GM21367 (cell line): ENCODE results near the gene SLC51B.
"Not testable (repeated sequence)": the region's sequence is repeated elsewhere in the genome, so short reads cannot be mapped to it uniquely, and the experiment has no call there.

Experiments
- ATAC-seq: cut with Tn5 transposase; IDR thresholded peaks from one replicate; pipeline ENCODE4 v1.9.1; 2021; ENCODE audit not compliant: unreplicated experiment

SLC51B gene

DNA sequence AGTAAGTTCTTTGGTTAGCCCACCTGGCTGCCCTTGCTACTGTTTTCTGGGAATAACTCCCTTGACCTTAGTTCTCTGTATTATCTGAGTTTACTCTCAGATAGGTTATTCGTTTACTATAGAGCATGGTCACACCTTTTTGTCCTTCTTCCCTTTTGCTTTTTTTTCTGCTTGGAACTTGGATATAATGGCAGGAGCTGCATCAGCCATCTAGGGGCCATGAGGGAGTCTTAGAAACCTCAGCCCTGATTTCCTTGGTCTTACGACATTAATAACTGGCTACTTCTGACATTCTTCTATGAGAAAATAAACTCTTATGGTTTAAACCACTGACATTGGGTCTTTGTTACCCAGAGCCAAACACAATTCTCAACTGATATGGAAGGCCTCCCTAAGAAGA, 3.4 kb upstream of the SLC51B start:
- no peak for ATAC-seq

DNA sequence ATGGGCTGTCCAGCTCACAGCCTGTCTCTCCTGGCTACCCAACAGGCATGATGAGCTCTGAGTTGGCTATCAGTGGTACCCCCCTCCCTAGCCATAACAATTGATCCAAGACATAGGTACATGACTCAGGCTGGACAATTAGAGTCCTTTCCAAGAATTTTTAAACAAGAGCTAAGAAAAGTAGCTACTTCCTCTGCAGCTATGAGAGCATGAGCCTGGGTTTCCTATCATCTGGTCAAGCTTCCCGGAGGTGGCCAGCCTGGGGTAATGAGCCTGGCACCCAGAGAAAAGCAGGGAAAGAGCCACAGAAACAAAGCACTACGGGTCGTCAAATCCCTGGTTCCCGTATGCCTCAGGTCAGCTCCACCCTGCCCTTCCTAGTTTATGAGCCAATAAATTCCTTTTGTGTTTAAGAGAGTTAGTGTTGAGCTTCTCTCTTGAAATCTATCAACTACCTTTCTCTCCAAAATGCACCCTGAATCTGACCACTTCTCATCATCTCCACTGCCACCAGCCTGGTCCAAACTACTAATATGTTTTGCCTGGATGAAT, 2.3 kb upstream of the SLC51B start:
- no peak for ATAC-seq

GRCh38 chr15:65044218-65044617, 969 bp upstream of the SLC51B start:
- ATAC-seq: not testable (repeated sequence)

GRCh38 chr15:65048241-65048640, 3.1 kb downstream of the SLC51B start:
- ATAC-seq: no peak

DNA sequence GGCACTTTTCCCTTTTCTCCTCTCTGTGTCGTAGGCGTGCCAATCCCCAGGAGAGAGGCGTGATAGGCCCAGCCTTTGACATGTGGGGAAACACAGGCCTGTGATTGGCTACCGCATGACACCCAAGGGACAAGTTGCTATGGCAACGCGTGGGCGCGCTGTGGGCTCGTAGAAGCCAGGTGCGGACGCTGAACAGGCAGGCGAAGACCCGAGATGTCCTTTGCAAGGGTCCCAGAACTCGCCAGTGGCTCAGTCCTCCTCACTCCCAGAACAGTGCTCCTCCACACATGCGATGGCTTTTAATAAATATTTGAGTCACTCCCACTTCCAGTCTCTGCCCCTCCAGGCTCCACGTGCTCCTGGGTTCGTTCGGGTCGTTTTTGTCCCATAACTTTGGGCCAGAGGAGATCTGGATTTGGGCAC, 4.2 kb downstream of the SLC51B start:
- peak; percentile 82 for ATAC-seq

DNA sequence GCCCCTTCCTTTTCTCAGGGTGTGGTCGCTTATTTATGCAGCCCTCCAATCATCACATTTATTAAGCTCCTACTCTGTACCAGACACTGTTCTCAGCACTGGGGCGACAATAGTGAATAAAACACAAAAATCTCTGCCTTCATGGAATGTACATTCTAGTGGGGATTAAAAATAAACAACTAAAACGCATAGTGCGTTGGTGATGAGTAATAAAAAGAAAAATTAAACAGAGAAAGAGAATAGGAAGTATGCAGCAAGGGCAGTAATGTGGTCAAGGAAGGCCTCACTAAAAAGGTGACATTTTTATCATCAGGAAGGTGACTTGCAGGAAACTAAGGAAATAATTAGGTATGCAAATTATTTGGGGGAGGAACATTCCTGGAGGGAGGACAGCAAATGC, 5.1 kb downstream of the SLC51B start:
- ATAC-seq: no peak

DNA sequence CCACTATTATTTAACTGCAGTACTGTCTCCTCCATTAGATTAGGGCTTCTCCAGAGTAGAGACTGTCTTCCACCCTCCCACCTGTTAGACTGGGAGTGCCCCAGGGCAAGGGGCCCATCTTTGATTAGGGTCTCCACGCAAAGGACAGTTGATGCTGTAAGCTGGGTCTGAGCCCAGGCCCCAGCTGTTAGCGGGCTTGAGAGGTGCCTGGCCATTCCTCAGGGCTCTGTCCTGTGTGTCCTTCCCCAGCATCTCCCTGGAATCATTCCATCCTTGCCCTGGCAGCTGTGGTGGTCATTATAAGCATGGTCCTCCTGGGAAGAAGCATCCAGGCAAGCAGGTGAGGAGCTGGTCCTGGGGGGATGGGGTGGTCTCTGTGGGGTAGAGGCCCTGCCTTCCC, 6.1 kb downstream of the SLC51B start:
- ATAC-seq: no peak

DNA sequence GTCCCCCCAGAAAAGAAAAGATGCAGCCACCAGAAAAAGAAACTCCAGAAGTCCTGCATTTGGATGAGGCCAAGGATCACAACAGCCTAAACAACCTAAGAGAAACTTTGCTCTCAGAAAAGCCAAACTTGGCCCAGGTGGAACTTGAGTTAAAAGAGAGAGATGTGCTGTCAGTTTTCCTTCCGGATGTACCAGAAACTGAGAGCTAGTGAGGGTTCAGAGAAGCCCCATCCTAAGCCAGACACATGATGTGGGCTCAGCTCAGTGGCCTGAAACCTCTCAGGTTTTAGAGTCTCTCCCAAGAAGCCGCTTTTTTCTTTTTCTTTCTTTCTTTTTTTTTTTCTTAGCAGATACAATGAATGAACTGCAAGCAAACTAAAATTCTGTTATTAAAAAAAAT, 7.8 kb downstream of the SLC51B start:
- no peak for ATAC-seq

DNA sequence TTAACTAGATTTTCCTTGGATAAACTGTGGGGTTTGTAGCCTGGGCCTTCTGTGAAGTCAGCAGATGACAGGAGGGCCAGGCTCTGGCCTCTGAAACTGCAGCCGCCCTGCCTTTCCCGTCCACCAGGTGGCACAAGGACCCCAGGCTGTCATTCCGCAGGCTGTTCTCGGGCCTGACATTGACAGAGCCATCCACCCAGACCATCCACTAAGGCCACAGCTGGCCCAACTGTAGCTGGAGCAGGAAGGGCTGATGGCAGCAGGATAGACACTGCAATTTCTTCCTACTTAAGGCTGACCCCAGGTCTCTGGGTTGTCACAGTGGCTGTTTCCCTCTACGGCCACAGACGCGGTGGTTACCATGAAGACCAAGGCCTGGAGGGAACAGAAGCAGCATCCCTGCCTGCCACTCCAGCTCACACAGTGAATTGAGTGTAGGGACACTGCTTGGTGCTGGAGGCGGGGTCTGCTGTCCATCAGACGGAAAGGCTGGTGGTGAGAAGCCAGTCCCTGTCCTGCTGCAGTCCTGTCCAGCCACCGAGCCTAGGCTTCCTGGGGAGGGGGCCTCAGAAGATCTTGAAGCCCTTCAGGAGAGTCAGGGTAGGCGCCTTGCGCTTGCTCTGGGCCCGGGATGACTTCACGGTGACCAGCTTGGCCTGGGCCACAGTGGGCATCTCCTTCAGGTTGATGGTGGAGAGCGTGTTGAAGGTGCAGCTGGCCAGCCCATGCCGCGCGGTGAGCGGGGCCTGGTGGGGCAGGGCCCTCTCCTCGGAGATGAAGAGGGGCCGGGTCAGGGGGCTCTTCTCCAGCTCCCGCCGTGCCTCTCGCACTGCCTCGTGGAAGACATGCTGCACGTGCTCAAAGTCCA, 9.4 kb downstream of the SLC51B start:
- ATAC-seq: no peak

- ATAC-seq: no peak
Observed at GRCh38 chr15:65055201-65055870, 10.1 kb downstream of the SLC51B start.

- no peak for ATAC-seq
Observed at GRCh38 chr15:65056106-65056505, 10.9 kb downstream of the SLC51B start.

DNA sequence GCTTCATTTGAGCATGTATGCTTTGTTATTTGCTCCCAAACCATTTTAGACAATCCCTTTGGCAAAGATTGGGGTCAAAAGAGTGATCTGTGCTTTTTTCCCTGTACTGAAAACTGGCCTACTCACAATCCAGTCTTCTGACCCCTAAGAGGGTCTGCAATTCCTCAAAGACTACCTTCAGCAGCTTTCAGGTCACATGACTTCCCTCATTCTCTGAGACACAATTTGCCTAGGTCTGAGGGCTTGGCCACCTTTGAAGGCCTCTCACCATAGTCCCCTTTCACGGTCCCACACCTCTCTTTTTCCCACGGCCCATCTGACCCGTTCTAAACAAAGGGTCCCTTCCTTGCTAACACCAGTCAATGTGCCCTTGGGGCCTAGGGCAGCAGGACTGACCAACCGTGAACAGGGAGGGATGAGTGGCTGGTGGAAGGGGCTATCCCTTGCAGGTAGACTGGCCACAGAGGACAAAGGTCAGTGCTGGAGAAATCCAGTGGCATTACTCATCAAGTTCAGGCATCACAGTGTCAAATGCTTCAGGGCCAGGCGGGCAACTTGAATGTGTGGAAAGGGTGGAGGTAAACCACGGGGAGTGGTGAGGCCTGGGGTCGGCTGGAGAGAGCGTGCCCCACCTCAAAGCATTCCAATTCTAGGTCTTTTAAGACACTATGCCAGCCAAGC, 11.8 kb downstream of the SLC51B start:
- ATAC-seq: no peak

GRCh38 chr15:65057549-65057940, 12.4 kb downstream of the SLC51B start:
- no peak for ATAC-seq

- ATAC-seq: no peak
Observed at GRCh38 chr15:65058394-65059368, 13.5 kb downstream of the SLC51B start.

GRCh38 chr15:65059369-65059750, 14.2 kb downstream of the SLC51B start:
- no peak for ATAC-seq

- no peak for ATAC-seq
Observed at GRCh38 chr15:65059931-65060596, 14.9 kb downstream of the SLC51B start.

- ATAC-seq: no peak
Observed at GRCh38 chr15:65060641-65061397, 15.6 kb downstream of the SLC51B start.

- no peak for ATAC-seq
Observed at GRCh38 chr15:65062061-65062460, 16.9 kb downstream of the SLC51B start.

DNA sequence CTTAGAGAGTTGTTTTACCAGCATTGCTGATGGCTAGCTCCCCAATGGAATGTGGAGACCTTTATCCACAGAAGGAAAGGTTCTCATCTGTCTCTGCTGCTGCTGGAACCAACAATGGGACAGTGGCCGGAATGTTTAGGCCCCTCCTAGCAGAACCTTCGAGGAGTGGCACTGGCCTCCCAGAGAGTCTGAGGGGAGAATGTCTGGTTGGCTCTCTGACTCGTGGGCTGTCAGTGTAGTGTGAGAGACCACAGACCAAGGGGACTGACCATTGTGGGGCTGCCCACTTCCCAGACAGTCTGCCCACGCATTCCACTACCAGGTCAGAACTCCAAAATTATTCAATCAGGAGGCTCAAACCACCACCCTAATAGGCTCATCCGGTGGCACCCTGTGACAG, 17.5 kb downstream of the SLC51B start:
- ATAC-seq: no peak
